Epithelial cell of proximal tubule (primary cell): ENCODE data around the gene INSL4. TPM values are rescaled to one million over a fixed set of nuclear protein-coding genes. Genes with fewer than 3 reads are reported as not detected.
A peak's percentile ranks its signal among the peaks of the same experiment; 100 is the strongest.

Experiments
- DNase-seq: peaks from one replicate; pipeline ENCODE4 v3.0.0-alpha.2; 2011; ENCODE audit warnings: low read depth
- H3K4me3 ChIP-seq: 2 replicates; pipeline ENCODE4 v1.5.1; 2011; ENCODE audit warnings: low read depth, mild to moderate bottlenecking, low read length
- total RNA-seq: library from RNA; depleted of rRNA; stranded (reverse); fragments of >200 nt; gene quantifications from 2 replicates; pipeline ENCODE4 v1.2.3, GENCODE V29; 2015
- TF ChIP-seq, protein P1 (sequence below): conservative IDR thresholded peaks from 2 replicates; pipeline ENCODE4 v1.5.1; 2012; ENCODE audit warnings: low read depth, mild to moderate bottlenecking, low read length

Gene INSL4
- total RNA-seq, 1 donor from 2014 or later = not detected

DNA sequence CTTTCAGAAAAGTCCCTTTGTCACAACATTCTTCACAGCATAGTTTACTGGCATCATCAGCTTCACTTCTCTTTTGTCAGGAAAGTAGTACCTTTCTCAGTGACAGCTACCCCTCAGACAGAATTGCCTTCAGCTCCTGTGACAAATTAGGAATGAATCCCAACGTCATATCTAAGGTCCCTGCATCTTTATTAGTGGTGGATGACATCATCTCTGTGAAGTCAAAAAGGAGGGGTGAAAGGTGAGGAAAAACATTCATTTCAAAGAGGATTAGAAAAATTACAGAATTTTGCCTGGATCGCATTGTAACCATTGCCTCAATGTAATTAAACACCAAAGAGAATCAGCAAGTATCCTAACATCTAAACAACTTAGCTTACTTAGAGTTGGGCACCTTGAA is 37.9 kb upstream of the INSL4 start:
- TF ChIP-seq, protein P1, sequence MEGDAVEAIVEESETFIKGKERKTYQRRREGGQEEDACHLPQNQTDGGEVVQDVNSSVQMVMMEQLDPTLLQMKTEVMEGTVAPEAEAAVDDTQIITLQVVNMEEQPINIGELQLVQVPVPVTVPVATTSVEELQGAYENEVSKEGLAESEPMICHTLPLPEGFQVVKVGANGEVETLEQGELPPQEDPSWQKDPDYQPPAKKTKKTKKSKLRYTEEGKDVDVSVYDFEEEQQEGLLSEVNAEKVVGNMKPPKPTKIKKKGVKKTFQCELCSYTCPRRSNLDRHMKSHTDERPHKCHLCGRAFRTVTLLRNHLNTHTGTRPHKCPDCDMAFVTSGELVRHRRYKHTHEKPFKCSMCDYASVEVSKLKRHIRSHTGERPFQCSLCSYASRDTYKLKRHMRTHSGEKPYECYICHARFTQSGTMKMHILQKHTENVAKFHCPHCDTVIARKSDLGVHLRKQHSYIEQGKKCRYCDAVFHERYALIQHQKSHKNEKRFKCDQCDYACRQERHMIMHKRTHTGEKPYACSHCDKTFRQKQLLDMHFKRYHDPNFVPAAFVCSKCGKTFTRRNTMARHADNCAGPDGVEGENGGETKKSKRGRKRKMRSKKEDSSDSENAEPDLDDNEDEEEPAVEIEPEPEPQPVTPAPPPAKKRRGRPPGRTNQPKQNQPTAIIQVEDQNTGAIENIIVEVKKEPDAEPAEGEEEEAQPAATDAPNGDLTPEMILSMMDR = no peak
- DNase-seq = no peak
- no peak overlapping the region for H3K4me3 ChIP-seq

DNA sequence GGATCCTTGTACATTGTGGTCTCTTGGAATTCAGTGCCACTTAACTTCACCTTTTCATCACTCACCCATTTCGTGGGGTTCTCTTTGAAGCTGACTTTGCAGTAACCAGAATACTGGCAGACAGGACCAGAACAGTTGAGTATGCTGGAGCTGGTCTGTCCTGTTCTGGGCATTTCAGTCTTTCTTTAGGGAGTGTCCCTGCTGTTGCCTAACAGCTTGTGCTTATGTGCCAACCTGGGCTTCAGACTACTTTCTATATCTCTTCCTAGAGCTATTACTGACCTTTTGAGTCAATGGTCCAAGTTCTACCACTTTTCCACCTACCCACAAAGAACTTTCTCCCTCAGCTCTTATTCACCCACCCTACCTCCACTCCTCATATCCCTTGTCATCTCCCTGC is 35.8 kb upstream of the INSL4 start:
- DNase-seq = no peak
- TF ChIP-seq, protein P1 = no peak
- no peak overlapping the region for H3K4me3 ChIP-seq

DNA sequence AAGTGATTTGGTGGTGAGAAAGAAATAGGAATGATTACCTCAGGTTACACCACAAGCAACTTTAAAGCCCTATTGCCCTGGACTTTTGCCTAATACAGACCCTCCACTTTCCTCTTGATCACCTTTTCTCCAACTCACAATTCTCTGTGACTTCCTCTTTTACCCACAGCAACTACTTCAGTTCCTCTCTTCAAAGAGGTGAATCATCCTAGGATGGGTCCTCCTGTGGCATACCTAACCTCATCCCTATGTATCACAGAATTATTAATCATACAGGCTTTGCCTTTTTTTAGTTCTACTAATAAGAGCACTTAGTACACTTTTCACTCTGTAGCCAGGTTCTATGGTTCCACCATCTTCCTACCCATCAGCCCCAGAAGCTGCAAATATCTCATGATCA is 26.1 kb upstream of the INSL4 start:
- TF ChIP-seq, protein P1 = no peak
- DNase-seq = no peak
- no peak overlapping the region for H3K4me3 ChIP-seq

DNA sequence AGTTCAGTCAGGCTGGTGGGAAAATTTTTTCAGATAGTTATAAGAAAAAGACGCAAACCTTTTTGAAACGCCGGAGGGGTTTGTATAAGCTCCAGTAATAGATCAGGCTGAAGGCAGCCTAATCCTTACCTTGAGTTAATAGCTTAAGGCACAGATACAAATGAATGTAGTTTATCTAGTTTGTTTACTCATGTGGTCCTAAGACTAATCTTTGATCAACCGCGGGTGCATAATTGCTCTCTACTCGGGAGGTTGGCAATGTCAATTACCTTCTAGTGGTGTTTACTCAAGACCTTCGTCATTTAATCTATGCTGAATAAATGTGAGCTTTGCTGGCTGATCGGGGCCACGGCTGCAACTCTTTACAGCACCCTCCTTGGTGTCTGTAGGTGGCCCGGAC is 665 bp upstream of the INSL4 start:
- no peak for DNase-seq
- H3K4me3 ChIP-seq = no peak overlapping the region
- TF ChIP-seq, protein P1 = no peak

DNA sequence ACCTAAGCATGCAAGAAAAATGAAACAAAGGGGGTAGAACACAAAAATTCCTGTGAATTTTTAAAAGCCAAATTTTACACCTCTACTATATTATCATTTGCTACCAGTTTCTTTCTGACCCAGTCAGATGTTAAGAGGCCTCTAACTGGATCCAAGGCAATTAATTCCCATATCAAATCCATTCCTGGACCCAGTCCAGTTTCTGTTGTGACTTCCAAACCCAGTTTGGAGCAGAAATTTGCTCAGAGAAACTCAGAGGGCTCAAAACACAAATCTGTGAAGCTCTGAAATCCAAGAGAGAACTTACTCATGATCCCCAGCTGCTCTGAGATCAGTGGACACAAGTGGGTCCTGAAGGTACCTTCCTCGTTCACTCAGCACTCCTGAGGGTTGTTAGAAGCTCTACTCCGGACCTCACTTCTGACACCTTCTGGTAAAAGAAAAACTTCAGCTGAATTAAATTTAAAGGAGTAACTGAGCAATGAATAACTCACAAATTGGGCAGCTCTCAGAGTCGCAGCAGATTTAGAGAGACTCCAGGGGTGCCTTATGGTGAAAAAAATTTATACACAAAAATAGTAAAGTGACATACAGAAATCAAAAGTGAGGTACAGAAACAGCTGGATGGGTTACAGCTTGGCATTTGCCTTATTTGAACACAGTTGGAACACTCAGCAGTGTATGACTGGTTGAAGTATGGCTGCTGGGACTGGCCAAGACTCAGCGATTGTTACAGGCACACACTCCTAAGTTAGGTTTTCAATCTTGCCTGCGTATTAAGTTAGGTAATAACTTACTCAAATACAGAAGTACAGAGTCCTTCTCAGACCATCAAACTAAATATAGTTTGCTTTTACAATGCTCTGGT is 32.4 kb downstream of the INSL4 start:
- DNase-seq = peak; percentile 7
- TF ChIP-seq, protein P1 = peak; percentile 48
- no peak overlapping the region for H3K4me3 ChIP-seq

DNA sequence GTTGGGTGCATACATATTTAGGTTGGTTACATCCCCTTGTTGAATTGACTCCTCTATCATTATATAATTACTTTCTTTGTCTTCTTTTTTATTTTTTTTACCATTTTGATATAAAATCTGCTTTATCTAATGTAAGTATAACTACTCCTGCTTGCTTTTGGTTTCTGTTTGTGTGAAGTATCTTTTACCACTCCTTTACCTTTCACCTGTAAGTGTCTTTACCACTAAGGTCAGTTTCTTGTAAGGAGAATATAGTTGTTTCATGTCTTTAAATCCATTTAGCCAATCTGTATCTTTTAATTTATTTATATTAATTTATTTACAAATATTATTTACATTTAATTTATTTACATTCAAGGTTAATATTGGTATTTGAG is 33.0 kb downstream of the INSL4 start:
- H3K4me3 ChIP-seq = no peak overlapping the region
- DNase-seq = no peak
- TF ChIP-seq, protein P1 = no peak

DNA sequence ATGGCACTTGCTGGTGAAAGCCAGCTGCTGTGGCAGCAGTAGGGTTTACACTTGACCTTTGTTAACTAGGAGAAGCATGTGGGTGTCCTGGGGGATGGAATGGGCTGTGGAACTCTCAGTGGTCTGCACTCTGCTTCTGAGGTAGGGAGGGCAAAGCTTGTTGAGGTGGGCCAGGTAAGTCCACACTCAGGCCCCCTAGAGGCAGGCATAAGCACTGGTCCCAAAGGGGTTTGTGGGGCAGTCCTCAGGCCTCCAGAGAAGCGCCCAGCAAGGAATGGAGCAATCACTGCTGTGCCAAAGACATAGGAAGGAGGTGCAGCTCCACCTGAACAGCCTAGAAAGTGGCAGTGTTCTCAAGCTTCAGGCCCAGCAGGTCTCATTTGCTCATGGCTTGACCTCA is 34.7 kb downstream of the INSL4 start:
- TF ChIP-seq, protein P1 = peak; percentile 18
- H3K4me3 ChIP-seq = no peak overlapping the region
- no peak for DNase-seq
